Ascending aorta (tissue), 2 donors: ENCODE measurements around the gene SLC22A3. TPM values are rescaled to one million over a fixed set of nuclear protein-coding genes. Genes with fewer than 3 reads are reported as not detected.

Source experiments
- DNase-seq, 2 donors: peaks; one replicate each; pipeline ENCODE4 v3.0.0-alpha.2; 2019; ENCODE audit warnings: low spot score in 2 of 2
- H3K27ac ChIP-seq, 2 donors: fragments of 200-600 bp; sonication (generic); one replicate each; pipeline ENCODE4 v1.5.1; 2016 to 2017; ENCODE audit warnings: mild to moderate bottlenecking in 1 of 2
- H3K27me3 ChIP-seq: fragments of 200-600 bp; sonication (generic); one replicate; pipeline ENCODE4 v1.5.1; 2017
- H3K36me3 ChIP-seq, 2 donors: fragments of 200-600 bp; sonication (generic); one replicate each; pipeline ENCODE4 v1.5.1; 2016
- H3K4me1 ChIP-seq, 2 donors: fragments of 200-600 bp; sonication (generic); one replicate each; pipeline ENCODE4 v1.5.1; 2016 to 2017; ENCODE audit warnings: mild to moderate bottlenecking in 1 of 2
- H3K4me3 ChIP-seq, 2 donors: fragments of 200-600 bp; sonication (generic); one replicate each; pipeline ENCODE4 v1.5.1; 2016 to 2017; ENCODE audit warnings: mild to moderate bottlenecking in 1 of 2
- H3K9me3 ChIP-seq, 2 donors: fragments of 200-600 bp; sonication (generic); one replicate each; pipeline ENCODE4 v1.5.1; 2016
- CTCF ChIP-seq, 3 experiments: fragments of 200-600 bp in 2 of 3; fragments of 450-650 bp in 1 of 3; sonication (generic) in 2 of 3; IDR thresholded peaks; one replicate each; pipeline ENCODE4 v1.5.1; 2016 to 2019; ENCODE audit warnings: antibody characterized with exemption in 3 of 3, mild to moderate bottlenecking in 1 of 3, moderate library complexity in 1 of 3
- intact Hi-C: fragments of 100-400 bp; cut with DNase I; formaldehyde crosslinking; loops from one replicate; pipeline ENCODE4 v1.15.1; 2023
- total RNA-seq: library from RNA; depleted of rRNA; stranded (reverse); fragments of >200 nt; gene quantifications from one replicate; pipeline ENCODE4 v1.1.0, GENCODE V29; 2016

SLC22A3 gene
- total RNA-seq, 1 donor from 2014 or later, result 29.6 TPM

DNA sequence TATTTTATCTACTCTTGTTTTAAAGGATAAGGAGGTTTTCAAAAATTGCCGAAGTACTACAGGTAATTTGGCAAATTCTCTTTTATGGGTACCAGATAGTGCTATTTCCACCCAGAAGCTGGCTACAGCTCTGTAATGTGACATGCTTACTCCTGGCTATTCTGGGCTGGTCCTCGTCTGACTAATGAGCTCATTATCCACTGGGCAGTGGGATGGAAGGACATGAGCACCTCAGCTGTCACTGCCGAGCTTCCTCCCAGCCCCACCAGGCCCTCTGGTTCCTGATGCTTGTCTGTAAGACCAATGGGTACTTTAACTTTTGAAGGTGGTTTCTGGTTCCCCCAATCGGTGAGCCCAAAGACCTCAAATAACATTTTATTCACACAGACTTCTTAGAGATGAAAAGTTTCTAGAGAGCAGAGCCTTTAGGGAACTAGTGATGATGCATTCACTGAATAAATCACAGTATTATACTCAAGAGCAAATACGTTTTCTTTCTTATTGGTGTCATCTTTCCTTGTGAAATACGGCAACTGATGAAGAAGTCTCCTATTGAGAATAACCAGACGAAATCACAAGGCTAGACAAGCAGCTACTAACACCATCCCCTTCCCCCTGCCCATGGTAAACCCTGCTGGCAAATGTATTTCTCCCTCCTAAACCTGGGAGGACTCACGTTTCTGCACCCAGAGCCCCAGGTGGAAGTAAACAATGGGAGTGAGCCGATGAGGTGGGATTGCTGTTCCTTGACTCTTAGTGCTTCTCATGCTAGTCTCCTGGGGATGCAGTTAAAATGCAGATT, 80.8 kb downstream of the SLC22A3 start:
- Histone ChIP-seq H3K4me1 (peaks cover 0 to 45% of the 10 kb centered on the region in 2 donors), H3K4me3 (no peak overlapping the region), H3K36me3 (no peaks in the 10 kb centered on the region), H3K27ac (peak overlapping the region; percentile 31 to 66), H3K9me3 (no peaks in the 10 kb centered on the region), H3K27me3 (no peaks in the 10 kb centered on the region)
- no peak for TF ChIP-seq CTCF (IDR thresholded peaks at IDR 0.05)
- intact Hi-C loops, result loop anchor here (2.0 to 5.0 kb wide), 2 partner anchors 28 to 82 kb away; partner anchors contain the start of gene SLC22A3
- DNase-seq, result no peak

GRCh38 chr6:160429620-160429895, 81.4 kb downstream of the SLC22A3 start:
- H3K4me1 ChIP-seq, result peaks cover 0 to 45% of the 10 kb centered on the region in 2 donors
- peak overlapping the region; percentile 31 to 66 for H3K27ac ChIP-seq
- H3K27me3 ChIP-seq, result no peaks in the 10 kb centered on the region
- H3K4me3 ChIP-seq, result no peak overlapping the region
- no peak for DNase-seq
- TF ChIP-seq CTCF (IDR thresholded peaks at IDR 0.05), result no peak
- no peaks in the 10 kb centered on the region for H3K36me3 ChIP-seq
- H3K9me3 ChIP-seq, result no peaks in the 10 kb centered on the region
- intact Hi-C loops, result loop anchor here (2.0 to 5.0 kb wide), 2 partner anchors 29 to 82 kb away; partner anchors contain the start of gene SLC22A3

DNA sequence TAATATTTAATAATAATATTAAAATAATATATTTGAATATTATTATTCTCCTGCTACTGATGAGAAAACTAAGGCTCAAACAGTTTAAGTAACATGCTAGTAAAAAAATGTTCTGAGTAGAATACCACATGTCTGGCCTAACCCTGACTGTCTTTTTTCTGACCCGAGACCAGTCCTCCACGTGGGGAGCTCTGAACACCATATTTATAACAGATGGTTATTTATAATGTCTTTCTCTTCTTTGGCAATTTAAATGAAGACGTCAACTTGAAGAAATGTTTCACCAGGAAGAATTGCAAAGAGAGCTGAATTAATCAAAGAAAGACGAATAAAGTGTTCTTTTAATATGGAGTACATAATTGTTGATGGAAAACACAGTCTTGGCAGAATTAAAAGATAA, 82.0 kb downstream of the SLC22A3 start:
- Histone ChIP-seq H3K36me3 (no peaks in the 10 kb centered on the region), H3K9me3 (no peaks in the 10 kb centered on the region), H3K4me1 (peaks cover 0 to 43% of the 10 kb centered on the region in 2 donors), H3K4me3 (no peak overlapping the region), H3K27me3 (no peaks in the 10 kb centered on the region), H3K27ac (peak overlapping the region; percentile 51 to 66)
- intact Hi-C loops, result no loop called here
- no peak for DNase-seq
- no peak for TF ChIP-seq CTCF (IDR thresholded peaks at IDR 0.05)

DNA sequence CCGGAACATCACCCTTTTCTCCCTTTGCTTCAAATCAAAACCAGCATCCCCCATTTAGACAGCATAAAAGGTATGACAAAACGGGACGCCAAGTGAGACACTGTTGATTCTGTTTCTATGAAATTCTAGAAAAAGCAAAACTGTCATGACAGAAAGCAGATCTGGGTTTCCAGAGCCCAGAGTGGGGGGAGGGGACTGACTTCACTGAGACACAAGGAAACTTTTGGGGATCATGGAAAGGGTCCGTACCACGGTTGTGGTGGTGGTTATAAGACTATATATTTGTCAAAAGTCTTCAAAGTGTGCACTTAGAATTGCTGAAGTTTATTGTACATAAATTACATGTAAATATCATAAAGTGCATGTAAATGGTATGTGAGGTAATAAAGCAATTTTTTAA, 82.6 kb downstream of the SLC22A3 start:
- no peak for DNase-seq
- Histone ChIP-seq H3K4me1 (peaks cover 0 to 40% of the 10 kb centered on the region in 2 donors), H3K4me3 (no peak overlapping the region), H3K27me3 (no peaks in the 10 kb centered on the region), H3K9me3 (no peaks in the 10 kb centered on the region), H3K36me3 (no peaks in the 10 kb centered on the region), H3K27ac (peak overlapping the region; percentile 51 to 66)
- intact Hi-C loops, result no loop called here
- no peak for TF ChIP-seq CTCF (IDR thresholded peaks at IDR 0.05)

DNA sequence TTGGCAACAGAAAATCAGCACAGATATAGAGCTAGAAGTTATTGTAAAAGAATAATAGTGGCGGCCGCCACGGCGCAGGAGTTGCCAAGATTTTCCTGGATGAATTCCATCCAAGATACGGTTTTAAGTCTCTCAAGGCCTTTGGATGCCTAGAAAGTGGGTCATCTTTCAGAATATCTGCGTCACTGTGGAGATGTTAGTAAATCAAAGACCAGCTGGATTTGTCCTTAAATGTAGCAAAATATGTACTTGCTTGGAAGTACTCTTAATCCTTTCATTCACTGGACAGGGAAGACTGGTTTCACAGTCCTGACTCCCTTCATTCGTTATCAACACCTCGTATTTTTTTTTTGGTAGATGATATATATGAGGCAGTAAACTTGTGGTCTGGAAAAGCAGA, 83.0 kb downstream of the SLC22A3 start:
- no peak for TF ChIP-seq CTCF (IDR thresholded peaks at IDR 0.05)
- Histone ChIP-seq H3K27me3 (no peaks in the 10 kb centered on the region), H3K4me3 (peak overlapping the region in 1 of 2 donors; percentile 21), H3K36me3 (no peaks in the 10 kb centered on the region), H3K9me3 (no peaks in the 10 kb centered on the region), H3K4me1 (peaks cover 0 to 40% of the 10 kb centered on the region in 2 donors), H3K27ac (peak overlapping the region; percentile 64 to 66)
- DNase-seq, result peak in 1 of 2 donors; percentile 74
- intact Hi-C loops, result no loop called here
